ENCODE measurements around the gene IGF2BP2. TPM values are rescaled to one million over a fixed set of nuclear protein-coding genes. Genes with fewer than 3 reads are reported as not detected.

Gene IGF2BP2
- total and polyA plus RNA-seq, 9 of the 15 experiments (the other 6 are each of a cell fraction or from before 2014, with no cell fraction given) = 3.2 to 59.6 (median 30.5) TPM

GRCh38 chr3:185796431-185797107 lies 28.3 kb downstream of the IGF2BP2 start (continued):
- TF ChIP-seq MXD1 (CRISPR knock-in tag; IDR thresholded peaks at IDR 0.05; ENCODE audit: borderline replicate concordance, poor library complexity, severe bottlenecking) (no peak), DIDO1 (tag; IDR thresholded peaks at IDR 0.05; ENCODE audit: low read depth) (no peak), SREBF2 (CRISPR knock-in tag; IDR thresholded peaks at IDR 0.05) (no peak), SIN3B (IDR thresholded peaks at IDR 0.05; ENCODE audit: low read depth) (no peak), SIN3A (IDR thresholded peaks at IDR 0.05; ENCODE audit: borderline replicate concordance in 2 of 2, control insufficient read depth in 1 of 2, low read depth in 2 of 2, low read length in 2 of 2) (no peak), TAL1 (IDR thresholded peaks at IDR 0.05) (no peak), CTBP1 (IDR thresholded peaks at IDR 0.05; ENCODE audit: borderline replicate concordance) (peak; percentile 26; the same call in 1 of the 2 replicates), ARID1B (IDR thresholded peaks at IDR 0.05) (peak; percentile 75), C11orf30 (IDR thresholded peaks at IDR 0.05; ENCODE audit: low read depth) (peak; percentile 35), ZNF41 (CRISPR knock-in tag; conservative IDR thresholded peaks at IDR 0.05) (no peak), ZNF76 (CRISPR knock-in tag; IDR thresholded peaks at IDR 0.05; ENCODE audit: borderline replicate concordance) (no peak), ZNF444 (CRISPR knock-in tag; IDR thresholded peaks at IDR 0.05) (no peak), ZNF239 (CRISPR knock-in tag; IDR thresholded peaks at IDR 0.05) (no peak), NFE2 (IDR thresholded peaks at IDR 0.05; ENCODE audit: low read depth) (peak; percentile 40; the same call in 1 of the 2 replicates), ZBTB9 (CRISPR knock-in tag; IDR thresholded peaks at IDR 0.05) (no peak), ETV6 (IDR thresholded peaks at IDR 0.05; ENCODE audit: borderline replicate concordance in 1 of 2, low read depth in 2 of 2, low read length in 1 of 2) (no peak), ETV6 (CRISPR knock-in tag; IDR thresholded peaks at IDR 0.05; ENCODE audit: borderline replicate concordance) (no peak), FOXO4 (CRISPR knock-in tag; IDR thresholded peaks at IDR 0.05) (no peak), THRAP3 (IDR thresholded peaks at IDR 0.05; ENCODE audit: borderline replicate concordance) (no peak), KLF1 (tag; IDR thresholded peaks at IDR 0.05) (no peak), MYNN (IDR thresholded peaks at IDR 0.05) (no peak), MYNN (CRISPR knock-in tag; IDR thresholded peaks at IDR 0.05) (no peak), HINFP (tag; conservative IDR thresholded peaks at IDR 0.05; ENCODE audit: low read depth) (no peak), ZNF785 (CRISPR knock-in tag; IDR thresholded peaks at IDR 0.05) (no peak), SMARCA5 (IDR thresholded peaks at IDR 0.05) (no peak), DLX4 (CRISPR knock-in tag; IDR thresholded peaks at IDR 0.05) (no peak)
